Upper lobe of left lung (tissue), 6 donors: Measurements from ENCODE around the gene CXCL5. TPM values are rescaled to one million over a fixed set of nuclear protein-coding genes. Genes with fewer than 3 reads are reported as not detected.

Source experiments
- ATAC-seq, 2 donors: fragments of 200-7000 bp; cut with Tn5 transposase; one replicate each; pipeline ENCODE4 v1.9.1; 2022; ENCODE audit warnings: mild to moderate bottlenecking in 2 of 2, moderate library complexity in 2 of 2; ENCODE audit not compliant: low FRiP score in 2 of 2
- DNase-seq, 2 donors: peaks; one replicate each; pipeline ENCODE4 v3.0.0-alpha.2; 2019 to 2020
- H3K27ac ChIP-seq, 4 donors: fragments of 200-600 bp; sonication (generic); one replicate each; pipeline ENCODE4 v1.5.1; 2016 to 2019
- H3K27me3 ChIP-seq, 4 donors: fragments of 200-600 bp; sonication (generic); one replicate each; pipeline ENCODE4 v1.5.1; 2017 to 2019
- H3K36me3 ChIP-seq, 4 donors: fragments of 200-600 bp; sonication (generic); one replicate each; pipeline ENCODE4 v1.5.1; 2016 to 2019
- H3K4me1 ChIP-seq, 4 donors: fragments of 200-600 bp; sonication (generic); one replicate each; pipeline ENCODE4 v1.5.1; 2018 to 2019
- H3K4me3 ChIP-seq, 4 donors: fragments of 200-600 bp; sonication (generic); one replicate each; pipeline ENCODE4 v1.5.1; 2017 to 2019; ENCODE audit warnings: mild to moderate bottlenecking in 2 of 4, moderate library complexity in 1 of 4
- H3K9me3 ChIP-seq, 4 donors: fragments of 200-600 bp; sonication (generic); one replicate each; pipeline ENCODE4 v1.5.1; 2018 to 2019
- EP300 ChIP-seq, 4 donors: sonication (generic); formaldehyde crosslinking; IDR thresholded peaks; one replicate each; pipeline ENCODE4 v1.5.1; 2017; ENCODE audit warnings: antibody characterized with exemption in 4 of 4, control low read depth in 2 of 4
- POLR2A ChIP-seq, 4 donors: fragments of 450-650 bp; IDR thresholded peaks; one replicate each; pipeline ENCODE4 v1.5.1; 2016 to 2017; ENCODE audit warnings: antibody characterized with exemption in 4 of 4, mild to moderate bottlenecking in 2 of 4
- POLR2AphosphoS5 ChIP-seq, 2 donors: sonication (generic); formaldehyde crosslinking; IDR thresholded peaks; one replicate each; pipeline ENCODE4 v1.5.1; 2017; ENCODE audit warnings: antibody characterized with exemption in 2 of 2
- whole genome bisulfite sequencing, 2 donors: methylation state at CpG; one replicate each; pipeline ENCODE4 v1.1.5; 2017 to 2018; 5-methylcytosine and 5-hydroxymethylcytosine counted together
- total RNA-seq, 6 donors: library from RNA; depleted of rRNA in 4 of 6; stranded (reverse); fragments of >200 nt in 4 of 6; gene quantifications; one replicate each; pipeline versions ENCODE4 v1.1.0 to v1.2.1, GENCODE V29; 2016 to 2021
- TF ChIP-seq, protein P1 (sequence below), 6 experiments: fragments of 450-650 bp in 4 of 6; fragments of 200-600 bp in 2 of 6; sonication (generic) in 2 of 6; IDR thresholded peaks; one replicate each; pipeline ENCODE4 v1.5.1; 2016 to 2019; ENCODE audit warnings: antibody characterized with exemption in 6 of 6
- donor health status: DM: no; HTN: no; CAD: no; lungs with moderate emphysema.
- donor health status: DM: no; HTN: yes; CAD: no; lungs with severe emphysema.

The CXCL5 gene
- total RNA-seq, 6 donors from 2014 or later = 2.1 to 16.0 (median 6.7) TPM

DNA sequence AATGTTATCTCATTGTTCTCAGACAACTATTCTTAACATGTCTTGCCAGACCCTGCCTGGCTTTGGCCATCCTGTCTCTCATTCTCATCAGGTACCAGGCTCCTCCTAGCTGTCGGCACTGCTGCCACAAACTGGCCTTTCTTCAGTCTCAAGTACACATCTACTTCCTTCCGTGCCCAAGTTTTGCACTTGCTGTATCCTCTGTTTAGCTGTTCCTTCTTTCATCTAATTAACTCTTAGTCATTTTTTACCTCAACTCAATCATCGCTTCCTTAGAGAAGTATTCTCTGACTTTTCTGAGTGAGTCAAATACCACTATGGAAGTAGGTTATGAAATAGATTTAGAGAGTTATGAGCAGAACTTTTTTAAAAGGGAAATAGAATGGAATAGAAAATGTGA, 20.3 kb upstream of the CXCL5 start:
- H3K36me3 ChIP-seq = no peaks in the 10 kb centered on the region
- H3K4me1 ChIP-seq = peaks cover 0 to 5% (median 2%) of the 10 kb centered on the region in 4 donors
- H3K27ac ChIP-seq = peak overlapping the region in 2 of 4 donors; percentile 13 to 32
- peak in 1 of 2 donors; percentile 45 for DNase-seq
- TF ChIP-seq EP300 (IDR thresholded peaks at IDR 0.05) (no peak), POLR2A (IDR thresholded peaks at IDR 0.05) (peak in 1 of 4 donors; percentile 34)
- no peaks in the 10 kb centered on the region for H3K9me3 ChIP-seq
- ATAC-seq = peak in 1 of 2 donors; percentile 72
- H3K4me3 ChIP-seq = no peak overlapping the region
- no peaks in the 10 kb centered on the region for H3K27me3 ChIP-seq
- WGBS, 2 donors = 32 to 35% methylated on average over 3 of the region's 3 CpGs

DNA sequence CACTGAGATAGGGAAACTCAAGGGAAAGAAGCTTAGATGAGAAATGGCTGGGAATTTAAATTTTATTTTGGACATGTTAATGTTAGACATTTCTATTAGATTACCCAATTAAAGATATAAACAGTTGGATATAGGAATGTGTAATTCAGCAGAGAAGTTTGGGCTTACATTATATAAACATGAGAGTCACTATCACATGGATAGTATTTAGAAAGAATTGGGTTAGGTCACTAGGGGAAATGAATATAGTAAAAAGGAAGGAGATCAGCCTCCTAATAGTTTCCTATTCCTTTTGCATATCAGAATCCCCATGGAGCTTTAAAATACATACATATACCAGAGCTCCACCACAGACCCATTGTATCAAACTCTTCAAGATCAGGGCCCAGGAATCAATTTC, 19.6 kb upstream of the CXCL5 start:
- Histone ChIP-seq H3K4me3 (no peak overlapping the region), H3K36me3 (no peaks in the 10 kb centered on the region), H3K9me3 (no peaks in the 10 kb centered on the region), H3K4me1 (peaks cover 0 to 5% (median 2%) of the 10 kb centered on the region in 4 donors), H3K27me3 (no peaks in the 10 kb centered on the region), H3K27ac (peak overlapping the region in 1 of 4 donors; percentile 32)
- no peak for TF ChIP-seq POLR2A (IDR thresholded peaks at IDR 0.05)
- no peak for TF ChIP-seq POLR2AphosphoS5 (IDR thresholded peaks at IDR 0.05)
- TF ChIP-seq EP300 (IDR thresholded peaks at IDR 0.05) = peak in 1 of 4 donors; percentile 43
- TF ChIP-seq, protein P1, sequence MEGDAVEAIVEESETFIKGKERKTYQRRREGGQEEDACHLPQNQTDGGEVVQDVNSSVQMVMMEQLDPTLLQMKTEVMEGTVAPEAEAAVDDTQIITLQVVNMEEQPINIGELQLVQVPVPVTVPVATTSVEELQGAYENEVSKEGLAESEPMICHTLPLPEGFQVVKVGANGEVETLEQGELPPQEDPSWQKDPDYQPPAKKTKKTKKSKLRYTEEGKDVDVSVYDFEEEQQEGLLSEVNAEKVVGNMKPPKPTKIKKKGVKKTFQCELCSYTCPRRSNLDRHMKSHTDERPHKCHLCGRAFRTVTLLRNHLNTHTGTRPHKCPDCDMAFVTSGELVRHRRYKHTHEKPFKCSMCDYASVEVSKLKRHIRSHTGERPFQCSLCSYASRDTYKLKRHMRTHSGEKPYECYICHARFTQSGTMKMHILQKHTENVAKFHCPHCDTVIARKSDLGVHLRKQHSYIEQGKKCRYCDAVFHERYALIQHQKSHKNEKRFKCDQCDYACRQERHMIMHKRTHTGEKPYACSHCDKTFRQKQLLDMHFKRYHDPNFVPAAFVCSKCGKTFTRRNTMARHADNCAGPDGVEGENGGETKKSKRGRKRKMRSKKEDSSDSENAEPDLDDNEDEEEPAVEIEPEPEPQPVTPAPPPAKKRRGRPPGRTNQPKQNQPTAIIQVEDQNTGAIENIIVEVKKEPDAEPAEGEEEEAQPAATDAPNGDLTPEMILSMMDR (IDR thresholded peaks at IDR 0.05) = no peak
- no peak for DNase-seq
- ATAC-seq = peak in 1 of 2 donors; percentile 64

DNA sequence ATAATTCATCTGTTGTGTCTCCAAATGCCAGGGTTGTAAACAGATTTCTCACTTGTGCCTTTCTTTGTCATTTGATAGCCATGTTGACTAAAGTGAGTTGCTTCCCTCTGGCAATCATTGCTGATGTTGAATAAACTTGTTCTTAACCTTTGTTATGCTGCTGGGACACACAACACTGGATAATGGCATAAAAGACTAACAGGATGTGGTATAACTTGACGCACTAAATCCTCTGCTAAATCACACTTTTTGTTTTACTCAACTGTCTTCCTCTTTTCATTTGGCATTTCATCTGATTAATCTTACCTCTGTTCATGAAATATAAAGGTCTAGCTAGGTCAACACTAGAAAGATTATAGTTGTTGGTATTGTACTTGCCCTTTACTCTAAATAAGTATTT, 17.6 kb upstream of the CXCL5 start:
- WGBS, 2 donors = 31 to 32% methylated on average over 1 of the region's 1 CpG
- H3K4me1 ChIP-seq = peaks cover 0 to 5% (median 2%) of the 10 kb centered on the region in 4 donors
- ATAC-seq (peak in 1 of 2 donors; percentile 54), DNase-seq (no peak)
- H3K4me3 ChIP-seq = no peak overlapping the region
- TF ChIP-seq EP300 (IDR thresholded peaks at IDR 0.05) (peak in 2 of 4 donors; percentile 54 to 88), POLR2AphosphoS5 (IDR thresholded peaks at IDR 0.05) (no peak), POLR2A (IDR thresholded peaks at IDR 0.05) (no peak)
- TF ChIP-seq, protein P1 (IDR thresholded peaks at IDR 0.05) = no peak
- no peak overlapping the region for H3K27ac ChIP-seq
- H3K36me3 ChIP-seq = no peaks in the 10 kb centered on the region
- H3K9me3 ChIP-seq = no peaks in the 10 kb centered on the region
- H3K27me3 ChIP-seq = no peaks in the 10 kb centered on the region

DNA sequence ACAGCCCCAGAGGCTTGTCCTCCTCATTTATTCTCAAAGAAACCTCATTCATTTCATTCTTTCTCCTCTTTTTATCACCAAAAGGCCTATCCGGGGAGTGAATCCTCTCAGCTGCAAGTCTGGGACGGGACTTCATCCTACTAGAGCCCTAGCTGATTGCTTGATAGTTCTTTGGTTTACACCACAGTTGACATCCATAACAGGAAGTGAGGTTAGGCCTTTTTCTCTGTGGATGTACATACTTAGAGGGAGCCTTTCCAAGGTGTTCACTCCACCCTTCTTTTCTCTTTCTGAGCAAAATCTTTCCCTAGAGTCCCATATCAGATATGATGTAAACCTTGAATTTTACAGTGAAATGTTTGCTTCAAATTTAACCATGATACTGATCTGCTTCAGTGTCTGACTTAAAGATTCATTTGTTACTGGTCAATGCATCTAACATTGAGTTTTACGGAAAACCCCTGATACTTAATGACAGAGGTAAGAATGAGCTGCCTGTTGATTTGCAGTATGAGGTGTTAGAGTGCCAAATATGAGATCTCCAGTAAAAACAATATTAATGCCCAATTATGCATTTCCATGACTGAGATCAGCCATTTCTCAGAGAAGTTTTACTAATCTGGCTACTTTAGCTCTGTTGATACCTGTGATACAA, 16.8 kb upstream of the CXCL5 start:
- Histone ChIP-seq H3K4me3 (no peak overlapping the region), H3K9me3 (no peaks in the 10 kb centered on the region), H3K27ac (no peak overlapping the region), H3K27me3 (no peaks in the 10 kb centered on the region), H3K36me3 (no peaks in the 10 kb centered on the region), H3K4me1 (peaks cover 0 to 5% (median 2%) of the 10 kb centered on the region in 4 donors)
- ATAC-seq = no peak
- no peak for DNase-seq
- TF ChIP-seq, protein P1 (IDR thresholded peaks at IDR 0.05) = no peak
- TF ChIP-seq EP300 (IDR thresholded peaks at IDR 0.05) = no peak
- no peak for TF ChIP-seq POLR2AphosphoS5 (IDR thresholded peaks at IDR 0.05)
- TF ChIP-seq POLR2A (IDR thresholded peaks at IDR 0.05) = no peak
- WGBS, 2 donors = 91 to 92% methylated on average over 3 of the region's 3 CpGs

DNA sequence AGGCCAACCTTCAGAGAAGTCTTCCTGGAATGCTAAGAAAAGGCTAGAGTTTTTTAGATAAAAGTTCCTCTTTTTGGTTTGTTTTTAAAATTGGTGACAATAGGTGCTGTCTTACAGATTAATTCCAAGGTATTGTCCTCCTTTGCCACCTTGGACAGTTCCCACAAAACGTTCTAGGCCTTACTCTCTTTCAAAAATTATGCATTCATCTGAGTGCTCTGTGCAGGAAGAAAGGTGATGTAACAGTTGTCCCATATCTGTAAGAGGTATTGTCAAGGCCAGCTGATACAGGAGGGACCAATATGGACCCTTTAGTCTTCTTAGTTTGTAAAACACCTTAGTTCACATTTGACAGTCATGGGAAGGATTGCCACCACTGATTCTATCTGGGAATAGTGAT, 15.9 kb upstream of the CXCL5 start:
- WGBS, 2 donors = 31 to 38% methylated on average over 1 of the region's 1 CpG
- H3K4me1 ChIP-seq = peaks cover 0 to 5% (median 2%) of the 10 kb centered on the region in 4 donors
- ATAC-seq (no peak), DNase-seq (no peak)
- no peak for TF ChIP-seq EP300 (IDR thresholded peaks at IDR 0.05)
- no peak for TF ChIP-seq POLR2AphosphoS5 (IDR thresholded peaks at IDR 0.05)
- TF ChIP-seq POLR2A (IDR thresholded peaks at IDR 0.05) = no peak
- TF ChIP-seq, protein P1 (IDR thresholded peaks at IDR 0.05) = no peak
- H3K27ac ChIP-seq = no peak overlapping the region
- no peak overlapping the region for H3K4me3 ChIP-seq
- no peaks in the 10 kb centered on the region for H3K36me3 ChIP-seq
- H3K9me3 ChIP-seq = no peaks in the 10 kb centered on the region
- no peaks in the 10 kb centered on the region for H3K27me3 ChIP-seq
